ENCODE data around the gene ERN1. TPM values are rescaled to one million over a fixed set of nuclear protein-coding genes. Genes with fewer than 3 reads are reported as not detected.

The ERN1 gene
- total RNA-seq, 1 donor = 12.7 TPM

DNA sequence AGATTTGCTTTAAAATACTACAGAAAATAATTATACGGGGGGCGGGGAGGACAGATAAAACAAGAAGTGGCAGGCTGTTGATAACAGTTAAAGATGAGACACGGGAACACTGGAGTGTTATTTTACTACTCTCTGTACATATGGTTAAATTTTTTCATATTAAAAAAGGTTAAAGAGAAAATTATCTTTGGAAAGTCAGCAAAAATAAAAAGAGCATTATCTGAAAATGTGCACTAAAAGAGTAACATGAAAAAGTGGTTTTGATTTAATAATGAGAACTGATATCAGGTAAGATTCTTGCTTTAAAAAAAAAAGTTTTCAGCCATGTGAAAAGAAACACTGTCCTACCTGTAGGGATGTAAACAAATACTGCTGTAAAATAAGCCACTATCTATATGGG is 46.9 kb downstream of the ERN1 start:
- H4K20me1 ChIP-seq (ENCODE audit: insufficient read depth, low read length) = peaks cover 33% of the 10 kb centered on the region
- H3K79me2 ChIP-seq (ENCODE audit: insufficient read depth, low read length) = peaks cover 17% of the 10 kb centered on the region
- peaks cover 5% of the 10 kb centered on the region for H3K36me3 ChIP-seq (ENCODE audit: insufficient read depth, low read length)
- no peak overlapping the region for H3K4me3 ChIP-seq (ENCODE audit: insufficient read depth, low read length)
- H3K4me2 ChIP-seq (ENCODE audit: insufficient read depth, low read length) = no peak overlapping the region
- no peak overlapping the region for H3K27ac ChIP-seq (ENCODE audit: low read depth, low read length)
- TF ChIP-seq, protein P1, sequence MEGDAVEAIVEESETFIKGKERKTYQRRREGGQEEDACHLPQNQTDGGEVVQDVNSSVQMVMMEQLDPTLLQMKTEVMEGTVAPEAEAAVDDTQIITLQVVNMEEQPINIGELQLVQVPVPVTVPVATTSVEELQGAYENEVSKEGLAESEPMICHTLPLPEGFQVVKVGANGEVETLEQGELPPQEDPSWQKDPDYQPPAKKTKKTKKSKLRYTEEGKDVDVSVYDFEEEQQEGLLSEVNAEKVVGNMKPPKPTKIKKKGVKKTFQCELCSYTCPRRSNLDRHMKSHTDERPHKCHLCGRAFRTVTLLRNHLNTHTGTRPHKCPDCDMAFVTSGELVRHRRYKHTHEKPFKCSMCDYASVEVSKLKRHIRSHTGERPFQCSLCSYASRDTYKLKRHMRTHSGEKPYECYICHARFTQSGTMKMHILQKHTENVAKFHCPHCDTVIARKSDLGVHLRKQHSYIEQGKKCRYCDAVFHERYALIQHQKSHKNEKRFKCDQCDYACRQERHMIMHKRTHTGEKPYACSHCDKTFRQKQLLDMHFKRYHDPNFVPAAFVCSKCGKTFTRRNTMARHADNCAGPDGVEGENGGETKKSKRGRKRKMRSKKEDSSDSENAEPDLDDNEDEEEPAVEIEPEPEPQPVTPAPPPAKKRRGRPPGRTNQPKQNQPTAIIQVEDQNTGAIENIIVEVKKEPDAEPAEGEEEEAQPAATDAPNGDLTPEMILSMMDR (IDR thresholded peaks at IDR 0.05; ENCODE audit: extremely low read depth, low read depth, low read length) = no peak
- DNase-seq (ENCODE audit: insufficient read length, low spot score, missing footprints) = peak; percentile 26
- no peaks in the 10 kb centered on the region for H3K27me3 ChIP-seq (ENCODE audit: insufficient read depth, low read length)
- no peak overlapping the region for H2AFZ ChIP-seq (ENCODE audit: low read length)
- no peaks in the 10 kb centered on the region for H3K9me3 ChIP-seq (ENCODE audit: low read depth, low read length)
- H3K4me1 ChIP-seq (ENCODE audit: insufficient read depth, low read length) = peaks cover 31% of the 10 kb centered on the region

DNA sequence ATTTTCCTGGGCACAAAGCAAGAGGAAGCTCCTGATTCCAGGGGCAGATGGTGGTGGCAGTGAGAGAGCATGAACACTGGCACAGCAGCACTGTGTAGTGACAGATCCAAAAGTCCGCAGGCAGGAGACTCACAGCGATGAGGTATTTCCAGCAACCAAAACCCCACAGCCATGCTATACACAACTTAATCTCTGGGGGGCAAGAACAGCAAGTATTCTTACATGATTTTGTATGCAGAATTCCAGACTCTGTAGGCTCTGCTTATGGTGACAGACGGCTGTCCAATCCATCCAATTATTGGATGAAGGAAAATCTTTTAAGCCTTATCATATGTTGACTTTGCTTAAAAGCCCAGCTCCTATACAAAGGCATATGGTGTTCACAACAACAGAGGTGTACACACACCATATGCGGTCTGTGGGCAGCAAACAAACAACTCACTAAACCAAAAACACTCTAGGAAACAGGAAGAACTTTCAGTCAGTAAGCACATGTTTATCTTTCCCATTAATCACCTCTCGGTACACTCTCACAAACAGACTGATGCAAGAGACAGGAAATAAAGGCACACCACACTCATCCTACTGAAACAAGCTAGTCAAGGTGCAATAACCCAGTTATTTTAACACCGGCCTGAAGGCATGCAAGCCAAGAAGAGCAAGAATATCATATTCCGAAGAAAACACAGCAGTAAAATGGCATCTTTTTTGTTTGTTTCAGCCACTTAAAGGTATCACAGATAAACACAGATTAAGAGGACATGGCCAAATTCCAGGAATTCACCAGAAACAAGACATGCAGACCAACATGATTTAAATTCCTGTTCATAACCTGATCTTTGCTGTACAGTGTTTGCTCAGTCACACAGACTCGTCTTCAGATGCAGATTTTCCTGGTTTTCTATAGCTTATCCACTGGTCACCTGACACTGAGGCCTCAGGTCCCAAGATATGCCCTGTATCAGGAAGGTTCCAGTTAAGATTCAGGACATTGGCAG is 47.8 kb downstream of the ERN1 start:
- Histone ChIP-seq H3K27ac (ENCODE audit: low read depth, low read length) (no peak overlapping the region), H3K4me3 (ENCODE audit: insufficient read depth, low read length) (no peak overlapping the region)

DNA sequence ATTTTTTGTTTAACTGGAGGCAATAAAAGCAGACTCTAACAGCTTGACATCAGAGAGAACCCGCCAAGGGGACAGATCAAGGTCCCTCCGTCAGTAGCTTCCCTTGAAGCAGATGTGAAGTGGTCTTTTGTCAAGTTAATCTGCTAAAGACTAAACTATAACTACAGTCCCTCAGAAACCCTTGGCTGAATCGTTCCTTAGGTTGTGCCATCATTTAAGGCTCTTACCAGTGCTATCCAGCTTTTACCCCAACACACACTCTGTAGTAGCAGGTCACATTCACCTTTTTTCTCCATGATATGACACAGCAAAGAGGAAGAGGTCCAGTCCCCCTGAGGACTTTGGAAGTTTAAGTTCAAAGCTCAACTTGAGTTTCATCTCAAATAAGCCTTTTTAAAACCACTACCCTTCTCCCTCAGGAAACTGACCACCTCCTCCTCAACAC is 49.7 kb downstream of the ERN1 start:
- no peak overlapping the region for H3K4me2 ChIP-seq (ENCODE audit: insufficient read depth, low read length)

More for the DNA sequence above, 47.8 kb downstream of the ERN1 start:
- Histone ChIP-seq H3K9me3 (ENCODE audit: low read depth, low read length) (no peaks in the 10 kb centered on the region), H3K27me3 (ENCODE audit: insufficient read depth, low read length) (no peaks in the 10 kb centered on the region), H3K4me1 (ENCODE audit: insufficient read depth, low read length) (peaks cover 31% of the 10 kb centered on the region), H2AFZ (ENCODE audit: low read length) (no peak overlapping the region), H3K4me2 (ENCODE audit: insufficient read depth, low read length) (peak overlapping the region; percentile 11), H3K36me3 (ENCODE audit: insufficient read depth, low read length) (peaks cover 5% of the 10 kb centered on the region), H3K79me2 (ENCODE audit: insufficient read depth, low read length) (peaks cover 15% of the 10 kb centered on the region), H4K20me1 (ENCODE audit: insufficient read depth, low read length) (peaks cover 33% of the 10 kb centered on the region)
- TF ChIP-seq, protein P1 (IDR thresholded peaks at IDR 0.05; ENCODE audit: extremely low read depth, low read depth, low read length) = no peak
- peak; percentile 31 for DNase-seq (ENCODE audit: insufficient read length, low spot score, missing footprints)

More for the DNA sequence above, 49.7 kb downstream of the ERN1 start:
- Histone ChIP-seq H3K4me1 (ENCODE audit: insufficient read depth, low read length) (peaks cover 37% of the 10 kb centered on the region), H3K27ac (ENCODE audit: low read depth, low read length) (no peak overlapping the region), H3K79me2 (ENCODE audit: insufficient read depth, low read length) (peaks cover 12% of the 10 kb centered on the region), H2AFZ (ENCODE audit: low read length) (no peak overlapping the region), H4K20me1 (ENCODE audit: insufficient read depth, low read length) (peaks cover 24% of the 10 kb centered on the region), H3K9me3 (ENCODE audit: low read depth, low read length) (no peaks in the 10 kb centered on the region), H3K4me3 (ENCODE audit: insufficient read depth, low read length) (no peak overlapping the region), H3K27me3 (ENCODE audit: insufficient read depth, low read length) (no peaks in the 10 kb centered on the region), H3K36me3 (ENCODE audit: insufficient read depth, low read length) (peaks cover 5% of the 10 kb centered on the region)
- TF ChIP-seq, protein P1 (IDR thresholded peaks at IDR 0.05; ENCODE audit: extremely low read depth, low read depth, low read length) = no peak
- DNase-seq (ENCODE audit: insufficient read length, low spot score, missing footprints) = no peak
